Keratinocyte (primary cell): ENCODE results near the gene LGALS4.
"Not testable (repeated sequence)": the region's sequence is repeated elsewhere in the genome, so short reads cannot be mapped to it uniquely, and the experiment has no call there.

ENCODE experiments used
- EZH2 ChIP-seq: IDR thresholded peaks from one replicate; pipeline ENCODE4 v1.6.1; 2012; ENCODE audit warnings: inconsistent platforms, mild to moderate bottlenecking, low read length, moderate library complexity
- TF ChIP-seq, protein P1 (sequence below), 3 experiments: IDR thresholded peaks in 1 of 3; conservative IDR thresholded peaks in 1 of 3; optimal IDR thresholded peaks in 1 of 3; 2 replicates in 2 of 3; 3 replicates in 1 of 3; pipeline versions ENCODE3 to v1.5.1; 2011; ENCODE audit warnings: low read length in 3 of 3, mild to moderate bottlenecking in 3 of 3, moderate library complexity in 2 of 3, control low read depth in 1 of 3, inconsistent platforms in 1 of 3; ENCODE audit not compliant: insufficient read depth in 2 of 3; ENCODE audit errors: extremely low read depth in 1 of 3

DNA sequence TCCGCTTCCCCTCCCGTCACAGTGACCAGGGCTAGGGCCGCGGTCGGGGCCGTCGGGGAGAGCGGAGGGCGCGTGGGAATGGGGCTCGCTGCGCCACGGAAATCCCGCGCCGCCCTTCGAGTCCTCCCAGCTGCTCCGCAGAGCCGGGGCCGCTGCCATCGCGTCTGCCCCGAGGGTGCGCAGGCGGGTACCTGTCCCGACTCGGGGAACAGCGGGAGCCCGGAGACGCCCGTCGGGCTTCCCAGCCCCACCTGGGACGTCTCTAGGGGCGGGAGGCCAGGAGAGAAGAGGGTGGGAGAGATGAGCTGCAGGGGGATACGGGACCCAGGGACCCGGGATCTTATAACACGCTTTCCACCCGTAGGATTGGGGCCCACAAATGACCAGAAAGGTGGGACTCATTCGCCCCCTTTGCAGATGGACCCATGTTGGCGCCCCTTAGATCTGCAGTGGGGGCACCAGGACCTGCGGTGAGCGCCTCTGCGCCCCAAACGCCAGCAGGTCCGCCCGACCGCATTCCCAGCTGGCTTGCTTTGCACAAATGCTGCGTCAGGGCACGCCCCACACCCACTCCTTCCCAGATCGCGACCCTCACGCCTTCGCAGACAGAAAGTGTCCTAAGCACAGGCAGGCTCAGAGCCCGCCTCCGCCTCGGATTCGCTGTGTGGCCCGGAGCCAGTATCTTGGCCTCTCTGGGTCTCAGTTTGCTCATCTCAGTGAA is 42.4 kb downstream of the LGALS4 start:
- TF ChIP-seq, protein P1, sequence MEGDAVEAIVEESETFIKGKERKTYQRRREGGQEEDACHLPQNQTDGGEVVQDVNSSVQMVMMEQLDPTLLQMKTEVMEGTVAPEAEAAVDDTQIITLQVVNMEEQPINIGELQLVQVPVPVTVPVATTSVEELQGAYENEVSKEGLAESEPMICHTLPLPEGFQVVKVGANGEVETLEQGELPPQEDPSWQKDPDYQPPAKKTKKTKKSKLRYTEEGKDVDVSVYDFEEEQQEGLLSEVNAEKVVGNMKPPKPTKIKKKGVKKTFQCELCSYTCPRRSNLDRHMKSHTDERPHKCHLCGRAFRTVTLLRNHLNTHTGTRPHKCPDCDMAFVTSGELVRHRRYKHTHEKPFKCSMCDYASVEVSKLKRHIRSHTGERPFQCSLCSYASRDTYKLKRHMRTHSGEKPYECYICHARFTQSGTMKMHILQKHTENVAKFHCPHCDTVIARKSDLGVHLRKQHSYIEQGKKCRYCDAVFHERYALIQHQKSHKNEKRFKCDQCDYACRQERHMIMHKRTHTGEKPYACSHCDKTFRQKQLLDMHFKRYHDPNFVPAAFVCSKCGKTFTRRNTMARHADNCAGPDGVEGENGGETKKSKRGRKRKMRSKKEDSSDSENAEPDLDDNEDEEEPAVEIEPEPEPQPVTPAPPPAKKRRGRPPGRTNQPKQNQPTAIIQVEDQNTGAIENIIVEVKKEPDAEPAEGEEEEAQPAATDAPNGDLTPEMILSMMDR (optimal IDR thresholded peaks at IDR 0.05 in 1 of 3, IDR thresholded peaks at IDR 0.05 in 1 of 3, conservative IDR thresholded peaks at IDR 0.05 in 1 of 3; ENCODE audit: extremely low read depth in 1 of 3, insufficient read depth in 2 of 3, low read length in 3 of 3) = not testable (repeated sequence)
- not testable (repeated sequence) for TF ChIP-seq EZH2
